ENCODE results near the gene TMEM203.

DNA sequence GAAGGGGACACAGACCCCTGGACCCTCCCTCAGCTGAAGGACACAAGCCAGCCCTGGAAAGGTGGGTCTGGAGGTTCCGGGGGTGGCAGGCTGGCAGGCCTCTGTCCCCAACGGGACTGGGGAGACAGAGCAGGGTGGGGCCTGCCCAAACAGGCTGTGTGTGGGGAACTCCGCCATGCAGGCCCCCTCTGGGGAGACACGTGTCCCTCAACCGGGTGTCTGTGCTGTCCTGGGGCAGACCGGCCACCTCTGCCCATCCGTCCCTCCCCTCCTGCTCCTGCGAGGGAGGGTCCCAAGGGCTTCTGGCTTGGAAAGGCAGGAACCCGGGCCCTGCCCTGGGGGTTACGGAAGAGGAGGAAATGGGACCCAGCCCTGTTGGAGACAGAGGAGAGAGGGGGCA lies 26.7 kb upstream of the TMEM203 start:
- TF ChIP-seq, protein P1, sequence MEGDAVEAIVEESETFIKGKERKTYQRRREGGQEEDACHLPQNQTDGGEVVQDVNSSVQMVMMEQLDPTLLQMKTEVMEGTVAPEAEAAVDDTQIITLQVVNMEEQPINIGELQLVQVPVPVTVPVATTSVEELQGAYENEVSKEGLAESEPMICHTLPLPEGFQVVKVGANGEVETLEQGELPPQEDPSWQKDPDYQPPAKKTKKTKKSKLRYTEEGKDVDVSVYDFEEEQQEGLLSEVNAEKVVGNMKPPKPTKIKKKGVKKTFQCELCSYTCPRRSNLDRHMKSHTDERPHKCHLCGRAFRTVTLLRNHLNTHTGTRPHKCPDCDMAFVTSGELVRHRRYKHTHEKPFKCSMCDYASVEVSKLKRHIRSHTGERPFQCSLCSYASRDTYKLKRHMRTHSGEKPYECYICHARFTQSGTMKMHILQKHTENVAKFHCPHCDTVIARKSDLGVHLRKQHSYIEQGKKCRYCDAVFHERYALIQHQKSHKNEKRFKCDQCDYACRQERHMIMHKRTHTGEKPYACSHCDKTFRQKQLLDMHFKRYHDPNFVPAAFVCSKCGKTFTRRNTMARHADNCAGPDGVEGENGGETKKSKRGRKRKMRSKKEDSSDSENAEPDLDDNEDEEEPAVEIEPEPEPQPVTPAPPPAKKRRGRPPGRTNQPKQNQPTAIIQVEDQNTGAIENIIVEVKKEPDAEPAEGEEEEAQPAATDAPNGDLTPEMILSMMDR (IDR thresholded peaks at IDR 0.05; ENCODE audit: insufficient read depth, low read length) = no peak
- TF ChIP-seq, protein P2, sequence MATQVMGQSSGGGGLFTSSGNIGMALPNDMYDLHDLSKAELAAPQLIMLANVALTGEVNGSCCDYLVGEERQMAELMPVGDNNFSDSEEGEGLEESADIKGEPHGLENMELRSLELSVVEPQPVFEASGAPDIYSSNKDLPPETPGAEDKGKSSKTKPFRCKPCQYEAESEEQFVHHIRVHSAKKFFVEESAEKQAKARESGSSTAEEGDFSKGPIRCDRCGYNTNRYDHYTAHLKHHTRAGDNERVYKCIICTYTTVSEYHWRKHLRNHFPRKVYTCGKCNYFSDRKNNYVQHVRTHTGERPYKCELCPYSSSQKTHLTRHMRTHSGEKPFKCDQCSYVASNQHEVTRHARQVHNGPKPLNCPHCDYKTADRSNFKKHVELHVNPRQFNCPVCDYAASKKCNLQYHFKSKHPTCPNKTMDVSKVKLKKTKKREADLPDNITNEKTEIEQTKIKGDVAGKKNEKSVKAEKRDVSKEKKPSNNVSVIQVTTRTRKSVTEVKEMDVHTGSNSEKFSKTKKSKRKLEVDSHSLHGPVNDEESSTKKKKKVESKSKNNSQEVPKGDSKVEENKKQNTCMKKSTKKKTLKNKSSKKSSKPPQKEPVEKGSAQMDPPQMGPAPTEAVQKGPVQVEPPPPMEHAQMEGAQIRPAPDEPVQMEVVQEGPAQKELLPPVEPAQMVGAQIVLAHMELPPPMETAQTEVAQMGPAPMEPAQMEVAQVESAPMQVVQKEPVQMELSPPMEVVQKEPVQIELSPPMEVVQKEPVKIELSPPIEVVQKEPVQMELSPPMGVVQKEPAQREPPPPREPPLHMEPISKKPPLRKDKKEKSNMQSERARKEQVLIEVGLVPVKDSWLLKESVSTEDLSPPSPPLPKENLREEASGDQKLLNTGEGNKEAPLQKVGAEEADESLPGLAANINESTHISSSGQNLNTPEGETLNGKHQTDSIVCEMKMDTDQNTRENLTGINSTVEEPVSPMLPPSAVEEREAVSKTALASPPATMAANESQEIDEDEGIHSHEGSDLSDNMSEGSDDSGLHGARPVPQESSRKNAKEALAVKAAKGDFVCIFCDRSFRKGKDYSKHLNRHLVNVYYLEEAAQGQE (IDR thresholded peaks at IDR 0.05; ENCODE audit: insufficient replicate concordance, low read depth) = no peak
- TF ChIP-seq POLR2AphosphoS5 (IDR thresholded peaks at IDR 0.05; ENCODE audit: low read depth) (no peak), SPI1 (IDR thresholded peaks at IDR 0.05; ENCODE audit: borderline replicate concordance, low read depth) (no peak)

Data from HL-60 (cell line).